IMR-90 (cell line): ENCODE measurements around the gene JADE2. TPM values are rescaled to one million over a fixed set of nuclear protein-coding genes. Genes with fewer than 3 reads are reported as not detected.

Experiments
- ATAC-seq: fragments of 200-7000 bp; cut with Tn5 transposase; 2 replicates; pipeline ENCODE4 v1.9.1; 2020; ENCODE audit warnings: low read depth, mild to moderate bottlenecking, moderate library complexity
- BruUV-seq: library from RNA; stranded (reverse); fragments of 400-500 nt; replicated peaks from 2 replicates; lab custom pipeline; 2021; lab: Mats Ljungman, UMichigan
- CTCF ChIA-PET: fragments of 300-600 bp; formaldehyde crosslinking; extraction: SDS; loops from one replicate; lab custom pipeline; 2021; ENCODE audit warnings: antibody characterized with exemption; lab: Yijun Ruan, JAX
- POLR2A ChIA-PET: fragments of 300-600 bp; sonication (Branson Sonifier 250); formaldehyde crosslinking; loops from one replicate; lab custom pipeline; 2022; ENCODE audit warnings: antibody characterized with exemption; ENCODE audit not compliant: unreplicated experiment; lab: Charles Lee
- DNase-seq: peaks from one replicate; pipeline ENCODE4 v3.0.0; 2013
- H2AFZ ChIP-seq: replicated peaks from 2 replicates; pipeline ENCODE3; 2013; ENCODE audit warnings: low read length, mild to moderate bottlenecking; ENCODE audit not compliant: poor library complexity
- H2AK5ac ChIP-seq: 2 replicates; pipeline ENCODE4 v1.6.1; 2013; ENCODE audit warnings: low read depth, low read length, inconsistent platforms
- H2AK9ac ChIP-seq: replicated peaks from 2 replicates; pipeline ENCODE3; 2013; ENCODE audit warnings: mild to moderate bottlenecking, low read depth, low read length, moderate library complexity; ENCODE audit not compliant: poor library complexity
- H2BK120ac ChIP-seq: 2 replicates; pipeline ENCODE4 v1.6.1; 2013; ENCODE audit warnings: low read depth, low read length, inconsistent platforms
- H2BK15ac ChIP-seq: 3 replicates; pipeline ENCODE4 v1.6.1; 2013; ENCODE audit warnings: low read depth, low read length, inconsistent platforms
- H2BK20ac ChIP-seq: 2 replicates; pipeline ENCODE4 v1.6.1; 2013; ENCODE audit warnings: low read depth, mild to moderate bottlenecking, inconsistent platforms, low read length, moderate library complexity
- H2BK5ac ChIP-seq: 2 replicates; pipeline ENCODE4 v1.6.1; 2013; ENCODE audit warnings: mild to moderate bottlenecking, low read depth, low read length, inconsistent platforms; ENCODE audit not compliant: poor library complexity, severe bottlenecking
- H3K14ac ChIP-seq: replicated peaks from 2 replicates; pipeline ENCODE4 v1.6.1; 2013; ENCODE audit warnings: low read depth, low read length, inconsistent platforms
- H3K18ac ChIP-seq: 2 replicates; pipeline ENCODE4 v1.6.1; 2013; ENCODE audit warnings: low read depth, low read length, control low read depth
- H3K23ac ChIP-seq: 2 replicates; pipeline ENCODE4 v1.6.1; 2013; ENCODE audit warnings: low read depth, low read length, inconsistent platforms
- H3K27ac ChIP-seq: 2 replicates; pipeline ENCODE4 v1.5.1; 2013; ENCODE audit warnings: mild to moderate bottlenecking, control low read depth, low read length; ENCODE audit not compliant: insufficient read depth
- H3K27me3 ChIP-seq: 2 replicates; pipeline ENCODE4 v1.6.1; 2013; ENCODE audit warnings: low read length; ENCODE audit not compliant: control insufficient read depth, insufficient read depth
- H3K36me3 ChIP-seq: 2 replicates; pipeline ENCODE4 v1.6.1; 2013; ENCODE audit warnings: low read length, mixed read lengths; ENCODE audit not compliant: control insufficient read depth, insufficient read depth
- H3K4ac ChIP-seq: 2 replicates; pipeline ENCODE4 v1.6.1; 2013; ENCODE audit warnings: low read depth, low read length, inconsistent platforms
- H3K4me1 ChIP-seq: 2 replicates; pipeline ENCODE4 v1.6.1; 2013; ENCODE audit warnings: low read length, mixed read lengths; ENCODE audit not compliant: control insufficient read depth, insufficient read depth
- H3K4me2 ChIP-seq: 2 replicates; pipeline ENCODE4 v1.6.1; 2013; ENCODE audit warnings: low read depth, mild to moderate bottlenecking, control low read depth, low read length, moderate library complexity
- H3K4me3 ChIP-seq: 2 replicates; pipeline ENCODE4 v1.5.1; 2013; ENCODE audit warnings: low read depth, mild to moderate bottlenecking, control low read depth, low read length, moderate library complexity; ENCODE audit not compliant: insufficient read depth
- H3K56ac ChIP-seq: 2 replicates; pipeline ENCODE4 v1.6.1; 2013; ENCODE audit warnings: low read length, inconsistent platforms; ENCODE audit not compliant: insufficient read depth; ENCODE audit errors: extremely low read depth
- H3K79me1 ChIP-seq, 2 experiments: 2 replicates each; pipeline ENCODE4 v1.6.1; 2013; ENCODE audit warnings: low read length in 2 of 2, inconsistent platforms in 1 of 2, low read depth in 1 of 2
- H3K9ac ChIP-seq: 2 replicates; pipeline ENCODE4 v1.6.1; 2013; ENCODE audit warnings: low read depth, low read length, control low read depth
- H3K9me1 ChIP-seq: 2 replicates; pipeline ENCODE4 v1.6.1; 2013; ENCODE audit warnings: low read length, inconsistent platforms; ENCODE audit not compliant: insufficient read depth
- H3K9me3 ChIP-seq: 2 replicates; pipeline ENCODE4 v1.6.1; 2013; ENCODE audit warnings: low read length; ENCODE audit not compliant: control insufficient read depth, insufficient read depth
- H4K20me1 ChIP-seq: 2 replicates; pipeline ENCODE4 v1.6.1; 2013; ENCODE audit warnings: low read length, inconsistent platforms; ENCODE audit not compliant: insufficient read depth
- H4K5ac ChIP-seq: 2 replicates; pipeline ENCODE4 v1.6.1; 2013; ENCODE audit warnings: mild to moderate bottlenecking, low read depth, low read length, control low read depth
- H4K8ac ChIP-seq, 2 experiments: 2 replicates each; pipeline ENCODE4 v1.6.1; 2013; ENCODE audit warnings: low read depth in 2 of 2, low read length in 2 of 2, control low read depth in 1 of 2, inconsistent platforms in 1 of 2
- H4K91ac ChIP-seq: 2 replicates; pipeline ENCODE4 v1.6.1; 2013; ENCODE audit warnings: low read depth, low read length, inconsistent platforms; ENCODE audit not compliant: insufficient read depth
- CEBPB ChIP-seq: IDR thresholded peaks from 2 replicates; pipeline ENCODE4 v1.6.1; 2012; ENCODE audit warnings: low read depth, low read length, improper control_type of control experiment
- CHD1 ChIP-seq: IDR thresholded peaks from 2 replicates; pipeline ENCODE4 v1.6.1; 2012; ENCODE audit warnings: low read depth, low read length, improper control_type of control experiment
- CTCF ChIP-seq: conservative IDR thresholded peaks from 2 replicates; pipeline ENCODE4 v1.5.1; 2012; ENCODE audit warnings: mild to moderate bottlenecking, low read depth, low read length, improper control_type of control experiment
- FOS ChIP-seq: fragments of 150-350 bp; IDR thresholded peaks from 2 replicates; pipeline ENCODE4 v1.6.1; 2016; ENCODE audit warnings: low read depth, low read length
- MAFK ChIP-seq: IDR thresholded peaks from 2 replicates; pipeline ENCODE4 v1.6.1; 2012; ENCODE audit warnings: low read depth, low read length, improper control_type of control experiment
- MXI1 ChIP-seq: IDR thresholded peaks from 2 replicates; pipeline ENCODE4 v1.6.1; 2012; ENCODE audit warnings: low read depth, mild to moderate bottlenecking, low read length, moderate library complexity, borderline replicate concordance
- NFE2L2 ChIP-seq: fragments of 150-350 bp; IDR thresholded peaks from 2 replicates; pipeline ENCODE4 v1.6.1; 2016; ENCODE audit warnings: low read depth, mild to moderate bottlenecking, low read length
- POLR2A ChIP-seq: IDR thresholded peaks from 2 replicates; pipeline ENCODE4 v1.6.1; 2012; ENCODE audit warnings: mild to moderate bottlenecking, low read depth, low read length
- RAD21 ChIP-seq: IDR thresholded peaks from 2 replicates; pipeline ENCODE4 v1.6.1; 2012; ENCODE audit warnings: low read length, improper control_type of control experiment
- RCOR1 ChIP-seq: IDR thresholded peaks from 2 replicates; pipeline ENCODE4 v1.6.1; 2012; ENCODE audit warnings: mild to moderate bottlenecking, low read length, improper control_type of control experiment; ENCODE audit not compliant: insufficient replicate concordance
- RFX5 ChIP-seq: IDR thresholded peaks from 2 replicates; pipeline ENCODE4 v1.8.0; 2012; ENCODE audit warnings: low read depth, mild to moderate bottlenecking, low read length, moderate library complexity
- SMC3 ChIP-seq: fragments of 150-350 bp; IDR thresholded peaks from 2 replicates; pipeline ENCODE4 v1.6.1; 2016; ENCODE audit warnings: low read depth, mild to moderate bottlenecking, antibody characterized with exemption, low read length, moderate library complexity
- WGBS, 2 experiments: methylation state at CpG; one replicate each; pipeline versions ENCODE4 v1.1.5 to v1.1.7; 2013; ENCODE audit warnings: missing lambda C conversion rate in 2 of 2; ENCODE audit not compliant: insufficient read length in 1 of 2; ENCODE audit errors: extremely low coverage in 2 of 2; 5-methylcytosine and 5-hydroxymethylcytosine counted together
- dilution Hi-C: fragments of 300-500 bp; cut with HindIII; formaldehyde crosslinking; loops from one replicate; pipeline ENCODE4 v1.14.3; 2018; ENCODE audit warnings: low sequenced_read_pairs; ENCODE audit not compliant: unreplicated experiment
- in situ Hi-C: fragments of 300-500 bp; cut with MboI; formaldehyde crosslinking; loops from 3 replicates; pipeline ENCODE4 v1.14.3; 2019; ENCODE audit warnings: low sequenced_read_pairs, inconsistent platforms, mixed read lengths
- intact Hi-C: fragments of 100-400 bp; cut with micrococcal nuclease; formaldehyde crosslinking; loops from 2 replicates; pipeline ENCODE4 v1.10.0; 2022
- polyA plus RNA-seq, 3 experiments: library from polyadenylated mRNA; depleted of rRNA; stranded (reverse); fragments of >200 nt; gene quantifications; 2 replicates each; pipeline ENCODE4 v1.2.3, GENCODE V29; 2012; ENCODE audit warnings: low replicate concordance in 1 of 3
- total RNA-seq: library from RNA; depleted of rRNA; stranded (reverse); fragments of >200 nt; gene quantifications from 2 replicates; pipeline ENCODE4 v1.2.3, GENCODE V29; 2012

JADE2 gene
- total and polyA plus RNA-seq, 2 of the 4 experiments (the other 2 are of a cell fraction), result 13.3 to 14.9 TPM

- CTCF ChIA-PET, result no interaction called here
- H2BK5ac ChIP-seq, result no peak overlapping the region
- intact Hi-C loops, result no loop called here
These were observed 9.2 kb downstream of the JADE2 start for GRCh38 chr5:134534726-134535110.

More at GRCh38 chr5:134534726-134535110, 9.2 kb downstream of the JADE2 start:
- no peak overlapping the region for H3K4ac ChIP-seq
- H3K9me1 ChIP-seq, result peaks cover 21% of the 10 kb centered on the region
- ATAC-seq (no peak), DNase-seq (no peak)
- H3K4me1 ChIP-seq, result peaks cover 16% of the 10 kb centered on the region
- in situ Hi-C loops, result no loop called here
- H3K56ac ChIP-seq, result no peak overlapping the region
- no peak overlapping the region for H3K14ac ChIP-seq
- no peak overlapping the region for H3K4me2 ChIP-seq
- no peak overlapping the region for H2AK9ac ChIP-seq
- no peak overlapping the region for H3K9ac ChIP-seq
- dilution Hi-C loops, result no loop called here
- peaks cover 40 to 85% of the 10 kb centered on the region in 2 experiments for H3K79me1 ChIP-seq
- no peak overlapping the region for H4K8ac ChIP-seq
- H3K23ac ChIP-seq, result no peak overlapping the region
- no peaks in the 10 kb centered on the region for H3K9me3 ChIP-seq
- no peak overlapping the region for H2BK20ac ChIP-seq
- no peak overlapping the region for H3K4me3 ChIP-seq
- no peak overlapping the region for H3K27ac ChIP-seq
- no peak overlapping the region for H2BK120ac ChIP-seq
- H3K18ac ChIP-seq, result no peak overlapping the region
- no peak overlapping the region for H4K5ac ChIP-seq
- POLR2A ChIA-PET, result no interaction called here
- WGBS, 2 experiments, result 90% methylated on average over 2 of the region's 5 CpGs; no CpG with 5 or more reads in 1 of the 2 experiments
- TF ChIP-seq CEBPB, result no peak
- no peak for TF ChIP-seq RFX5
- no peak for TF ChIP-seq MAFK
- no peak for TF ChIP-seq CHD1
- no peak for TF ChIP-seq NFE2L2
- TF ChIP-seq FOS, result no peak
- TF ChIP-seq MXI1, result no peak
- TF ChIP-seq CTCF, result no peak
- no peak for TF ChIP-seq RAD21
- no peak for TF ChIP-seq SMC3
- no peak for TF ChIP-seq POLR2A
- TF ChIP-seq RCOR1, result no peak
- peaks cover 27% of the 10 kb centered on the region for H3K36me3 ChIP-seq
- H4K20me1 ChIP-seq, result peaks cover 50% of the 10 kb centered on the region
- no peak overlapping the region for H2AFZ ChIP-seq
- no peak overlapping the region for H2AK5ac ChIP-seq
- H4K91ac ChIP-seq, result no peak overlapping the region
- no peak overlapping the region for H2BK15ac ChIP-seq
- H3K27me3 ChIP-seq, result no peaks in the 10 kb centered on the region
- BruUV-seq, result no TSS peak
